Ishikawa (cell line): ENCODE data around the gene ZNF292.

Experiments used
- CEBPB ChIP-seq: IDR thresholded peaks from 2 replicates; pipeline ENCODE4 v1.6.1; 2012
- CREB1 ChIP-seq: IDR thresholded peaks from 2 replicates; pipeline ENCODE4 v1.6.1; 2012; ENCODE audit warnings: low read depth
- EGR1 ChIP-seq: IDR thresholded peaks from 2 replicates; pipeline ENCODE4 v1.6.1; 2012
- EP300 ChIP-seq: IDR thresholded peaks from 2 replicates; pipeline ENCODE4 v1.6.1; 2012; ENCODE audit warnings: borderline replicate concordance
- FOXM1 ChIP-seq: IDR thresholded peaks from 2 replicates; pipeline ENCODE4 v1.6.1; 2012; ENCODE audit warnings: low read depth, borderline replicate concordance
- NFIC ChIP-seq: IDR thresholded peaks from 2 replicates; pipeline ENCODE4 v1.6.1; 2012
- RAD21 ChIP-seq: IDR thresholded peaks from 2 replicates; pipeline ENCODE4 v1.6.1; 2012; ENCODE audit warnings: low read depth
- TAF1 ChIP-seq: IDR thresholded peaks from 2 replicates; pipeline ENCODE4 v1.6.1; 2012; ENCODE audit warnings: low read depth, mild to moderate bottlenecking
- TCF12 ChIP-seq: IDR thresholded peaks from 2 replicates; pipeline ENCODE4 v1.6.1; 2012; ENCODE audit warnings: low read depth
- TEAD4 ChIP-seq: IDR thresholded peaks from 2 replicates; pipeline ENCODE4 v1.6.1; 2012
- USF1 ChIP-seq: IDR thresholded peaks from 2 replicates; pipeline ENCODE4 v1.6.1; 2012
- YY1 ChIP-seq: IDR thresholded peaks from 2 replicates; pipeline ENCODE4 v1.6.1; 2012; ENCODE audit warnings: low read depth
- ZBTB7A ChIP-seq: IDR thresholded peaks from 2 replicates; pipeline ENCODE4 v1.6.1; 2012; ENCODE audit warnings: low read depth
- TF ChIP-seq, protein P1 (sequence below): IDR thresholded peaks from 2 replicates; pipeline ENCODE4 v1.6.1; 2012
- TF ChIP-seq, protein P2 (sequence below): IDR thresholded peaks from 2 replicates; pipeline ENCODE4 v1.6.1; 2012; ENCODE audit warnings: low read depth, mild to moderate bottlenecking

Gene ZNF292

DNA sequence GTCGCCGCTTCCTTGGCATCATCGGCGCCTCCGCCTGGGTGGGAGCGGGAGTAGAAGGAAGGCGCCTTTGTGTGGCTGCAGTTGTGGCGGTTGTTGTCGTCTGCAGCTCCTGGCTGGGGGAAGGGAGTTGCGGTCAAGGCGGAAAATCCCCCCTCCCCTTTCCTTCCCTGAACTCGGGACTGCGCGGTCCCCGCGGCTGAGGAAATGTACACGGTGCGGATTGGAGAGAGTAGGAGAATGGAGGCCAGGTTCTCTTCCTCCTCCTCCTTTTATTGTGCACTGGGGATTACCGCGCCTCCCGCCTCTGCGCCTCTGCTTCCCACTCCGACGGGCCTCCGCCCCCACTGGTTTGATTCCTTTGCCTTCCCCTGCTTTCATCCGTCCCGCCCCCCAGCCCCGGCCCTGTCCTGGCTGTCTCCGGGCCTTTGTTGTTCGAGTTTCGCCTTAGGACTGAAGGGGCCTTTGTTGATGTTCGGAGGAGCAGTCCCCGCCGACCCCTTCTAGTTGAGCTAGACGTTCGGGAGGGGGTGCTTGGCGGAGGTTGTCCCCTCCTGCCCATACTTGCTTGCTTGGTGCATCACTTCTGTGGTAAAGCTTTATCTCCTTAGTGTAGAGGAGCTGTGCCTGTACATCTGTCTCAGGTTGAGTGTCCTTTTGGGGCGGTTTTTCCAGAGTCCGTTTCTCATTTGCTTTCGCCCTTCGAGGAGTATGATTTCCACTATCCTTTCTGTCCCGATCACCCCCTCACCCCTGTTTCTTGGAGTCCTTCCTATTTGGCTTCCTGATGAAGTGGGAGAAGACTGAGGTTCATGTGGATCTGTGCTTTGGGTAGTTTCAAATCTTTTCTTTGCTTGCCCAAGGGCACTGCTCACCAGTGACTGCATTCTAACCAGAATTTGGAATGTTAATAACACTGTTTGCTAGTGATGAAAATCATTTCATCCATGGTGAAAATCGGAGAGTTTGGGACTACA lies 764 bp downstream of the ZNF292 start:
- no peak for TF ChIP-seq RAD21
- no peak for TF ChIP-seq TEAD4
- TF ChIP-seq, protein P1, sequence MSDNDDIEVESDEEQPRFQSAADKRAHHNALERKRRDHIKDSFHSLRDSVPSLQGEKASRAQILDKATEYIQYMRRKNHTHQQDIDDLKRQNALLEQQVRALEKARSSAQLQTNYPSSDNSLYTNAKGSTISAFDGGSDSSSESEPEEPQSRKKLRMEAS = no peak

DNA sequence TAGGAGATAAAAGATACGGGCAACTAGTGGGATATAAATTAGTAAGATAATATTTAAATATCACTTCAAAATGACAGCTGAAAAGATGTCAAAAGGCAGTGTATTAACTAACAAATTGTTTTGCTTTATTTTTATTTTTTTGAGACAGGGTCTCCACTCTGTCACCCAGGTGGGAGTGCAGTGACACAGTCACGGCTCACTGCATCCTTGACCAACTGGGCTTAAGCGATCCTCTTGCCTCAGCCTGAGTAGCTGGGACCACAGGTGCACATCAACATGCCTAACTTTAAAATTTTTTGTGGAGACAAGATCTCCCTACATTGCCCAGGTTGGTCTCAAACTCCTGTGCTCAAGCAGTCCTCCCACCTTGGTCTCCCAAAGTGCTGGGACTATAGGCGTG lies 5.9 kb downstream of the ZNF292 start:
- TF ChIP-seq TEAD4 = no peak
- no peak for TF ChIP-seq FOXM1
- TF ChIP-seq YY1 = no peak

GRCh38 chr6:87164004-87164403 lies 8.6 kb downstream of the ZNF292 start:
- no peak for TF ChIP-seq CEBPB
- no peak for TF ChIP-seq YY1
- TF ChIP-seq TCF12 = no peak
- no peak for TF ChIP-seq FOXM1
- TF ChIP-seq TAF1 = no peak
- TF ChIP-seq TEAD4 = no peak
- TF ChIP-seq ZBTB7A = no peak
- no peak for TF ChIP-seq EP300
- TF ChIP-seq USF1 = no peak
- no peak for TF ChIP-seq RAD21
- TF ChIP-seq CREB1 = no peak
- TF ChIP-seq, protein P2, sequence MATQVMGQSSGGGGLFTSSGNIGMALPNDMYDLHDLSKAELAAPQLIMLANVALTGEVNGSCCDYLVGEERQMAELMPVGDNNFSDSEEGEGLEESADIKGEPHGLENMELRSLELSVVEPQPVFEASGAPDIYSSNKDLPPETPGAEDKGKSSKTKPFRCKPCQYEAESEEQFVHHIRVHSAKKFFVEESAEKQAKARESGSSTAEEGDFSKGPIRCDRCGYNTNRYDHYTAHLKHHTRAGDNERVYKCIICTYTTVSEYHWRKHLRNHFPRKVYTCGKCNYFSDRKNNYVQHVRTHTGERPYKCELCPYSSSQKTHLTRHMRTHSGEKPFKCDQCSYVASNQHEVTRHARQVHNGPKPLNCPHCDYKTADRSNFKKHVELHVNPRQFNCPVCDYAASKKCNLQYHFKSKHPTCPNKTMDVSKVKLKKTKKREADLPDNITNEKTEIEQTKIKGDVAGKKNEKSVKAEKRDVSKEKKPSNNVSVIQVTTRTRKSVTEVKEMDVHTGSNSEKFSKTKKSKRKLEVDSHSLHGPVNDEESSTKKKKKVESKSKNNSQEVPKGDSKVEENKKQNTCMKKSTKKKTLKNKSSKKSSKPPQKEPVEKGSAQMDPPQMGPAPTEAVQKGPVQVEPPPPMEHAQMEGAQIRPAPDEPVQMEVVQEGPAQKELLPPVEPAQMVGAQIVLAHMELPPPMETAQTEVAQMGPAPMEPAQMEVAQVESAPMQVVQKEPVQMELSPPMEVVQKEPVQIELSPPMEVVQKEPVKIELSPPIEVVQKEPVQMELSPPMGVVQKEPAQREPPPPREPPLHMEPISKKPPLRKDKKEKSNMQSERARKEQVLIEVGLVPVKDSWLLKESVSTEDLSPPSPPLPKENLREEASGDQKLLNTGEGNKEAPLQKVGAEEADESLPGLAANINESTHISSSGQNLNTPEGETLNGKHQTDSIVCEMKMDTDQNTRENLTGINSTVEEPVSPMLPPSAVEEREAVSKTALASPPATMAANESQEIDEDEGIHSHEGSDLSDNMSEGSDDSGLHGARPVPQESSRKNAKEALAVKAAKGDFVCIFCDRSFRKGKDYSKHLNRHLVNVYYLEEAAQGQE = no peak
- no peak for TF ChIP-seq NFIC
- TF ChIP-seq, protein P1 = no peak
- no peak for TF ChIP-seq EGR1

DNA sequence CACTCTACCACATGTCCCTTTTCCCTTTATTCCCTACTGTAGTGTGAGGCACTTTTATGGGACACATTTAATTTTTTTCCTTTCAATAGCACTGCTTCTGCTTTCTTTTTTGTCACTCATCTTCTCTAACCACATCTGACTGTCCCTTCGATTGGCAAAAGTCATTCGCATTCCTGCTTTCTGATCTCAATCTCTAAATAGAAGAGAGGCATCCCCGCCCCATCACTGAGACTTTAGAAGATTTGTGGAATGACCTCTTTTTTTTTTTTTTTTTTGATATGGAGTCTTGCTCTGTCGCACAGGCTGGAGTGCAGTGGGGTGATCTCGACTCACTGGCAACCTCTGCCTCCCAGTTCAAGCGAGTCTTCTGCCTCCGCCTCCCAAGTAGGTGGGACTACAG lies 9.1 kb downstream of the ZNF292 start:
- no peak for TF ChIP-seq NFIC
- TF ChIP-seq, protein P1 = no peak
- TF ChIP-seq FOXM1 = no peak
- no peak for TF ChIP-seq TAF1
- TF ChIP-seq TCF12 = no peak
- no peak for TF ChIP-seq ZBTB7A
- no peak for TF ChIP-seq CEBPB
- TF ChIP-seq CREB1 = no peak
- no peak for TF ChIP-seq EP300
- TF ChIP-seq, protein P2 = no peak
- TF ChIP-seq TEAD4 = no peak
- TF ChIP-seq YY1 = no peak
- no peak for TF ChIP-seq EGR1
- TF ChIP-seq USF1 = no peak
- no peak for TF ChIP-seq RAD21

- TF ChIP-seq TCF12 (no peak), RAD21 (no peak), YY1 (no peak), CEBPB (no peak), TAF1 (no peak), FOXM1 (no peak), EGR1 (no peak), CREB1 (no peak), NFIC (no peak)
- TF ChIP-seq, protein P1 = no peak
These were observed 9.8 kb downstream of the ZNF292 start for GRCh38 chr6:87165185-87165584.
